Ishikawa (cell line): ENCODE results near the gene CCNI.

ENCODE experiments used
- CEBPB ChIP-seq: IDR thresholded peaks from 2 replicates; pipeline ENCODE4 v1.6.1; 2012
- CREB1 ChIP-seq: IDR thresholded peaks from 2 replicates; pipeline ENCODE4 v1.6.1; 2012; ENCODE audit warnings: low read depth
- EGR1 ChIP-seq: IDR thresholded peaks from 2 replicates; pipeline ENCODE4 v1.6.1; 2012
- EP300 ChIP-seq: IDR thresholded peaks from 2 replicates; pipeline ENCODE4 v1.6.1; 2012; ENCODE audit warnings: borderline replicate concordance
- FOXM1 ChIP-seq: IDR thresholded peaks from 2 replicates; pipeline ENCODE4 v1.6.1; 2012; ENCODE audit warnings: low read depth, borderline replicate concordance
- NFIC ChIP-seq: IDR thresholded peaks from 2 replicates; pipeline ENCODE4 v1.6.1; 2012
- RAD21 ChIP-seq: IDR thresholded peaks from 2 replicates; pipeline ENCODE4 v1.6.1; 2012; ENCODE audit warnings: low read depth
- TAF1 ChIP-seq: IDR thresholded peaks from 2 replicates; pipeline ENCODE4 v1.6.1; 2012; ENCODE audit warnings: low read depth, mild to moderate bottlenecking
- TCF12 ChIP-seq: IDR thresholded peaks from 2 replicates; pipeline ENCODE4 v1.6.1; 2012; ENCODE audit warnings: low read depth
- TEAD4 ChIP-seq: IDR thresholded peaks from 2 replicates; pipeline ENCODE4 v1.6.1; 2012
- YY1 ChIP-seq: IDR thresholded peaks from 2 replicates; pipeline ENCODE4 v1.6.1; 2012; ENCODE audit warnings: low read depth
- ZBTB7A ChIP-seq: IDR thresholded peaks from 2 replicates; pipeline ENCODE4 v1.6.1; 2012; ENCODE audit warnings: low read depth
- TF ChIP-seq, protein P1 (sequence below): IDR thresholded peaks from 2 replicates; pipeline ENCODE4 v1.6.1; 2012
- TF ChIP-seq, protein P2 (sequence below): IDR thresholded peaks from 2 replicates; pipeline ENCODE4 v1.6.1; 2012
- TF ChIP-seq, protein P3 (sequence below): IDR thresholded peaks from 2 replicates; pipeline ENCODE4 v1.6.1; 2012; ENCODE audit warnings: low read depth, mild to moderate bottlenecking

CCNI gene

DNA sequence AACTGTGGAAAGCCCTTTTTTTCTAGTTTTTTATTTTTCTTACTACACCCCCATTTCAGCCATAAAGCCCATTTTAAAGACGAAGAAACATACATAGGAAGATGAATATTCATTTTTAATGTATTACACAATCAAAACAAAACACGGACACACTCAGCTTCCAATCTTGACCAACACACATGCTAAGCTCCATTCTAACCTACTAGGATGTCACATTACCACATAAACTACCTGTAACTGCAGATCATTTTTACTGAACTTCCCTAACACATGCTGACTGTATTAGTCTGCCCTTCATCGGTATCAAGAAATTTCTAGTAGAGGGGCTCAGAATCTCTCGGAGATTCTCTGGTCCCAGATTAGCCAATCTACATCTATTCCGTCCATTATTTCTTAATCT, 1.8 kb downstream of the CCNI start:
- no peak for TF ChIP-seq TCF12
- TF ChIP-seq, protein P1, sequence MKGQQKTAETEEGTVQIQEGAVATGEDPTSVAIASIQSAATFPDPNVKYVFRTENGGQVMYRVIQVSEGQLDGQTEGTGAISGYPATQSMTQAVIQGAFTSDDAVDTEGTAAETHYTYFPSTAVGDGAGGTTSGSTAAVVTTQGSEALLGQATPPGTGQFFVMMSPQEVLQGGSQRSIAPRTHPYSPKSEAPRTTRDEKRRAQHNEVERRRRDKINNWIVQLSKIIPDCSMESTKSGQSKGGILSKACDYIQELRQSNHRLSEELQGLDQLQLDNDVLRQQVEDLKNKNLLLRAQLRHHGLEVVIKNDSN = no peak

DNA sequence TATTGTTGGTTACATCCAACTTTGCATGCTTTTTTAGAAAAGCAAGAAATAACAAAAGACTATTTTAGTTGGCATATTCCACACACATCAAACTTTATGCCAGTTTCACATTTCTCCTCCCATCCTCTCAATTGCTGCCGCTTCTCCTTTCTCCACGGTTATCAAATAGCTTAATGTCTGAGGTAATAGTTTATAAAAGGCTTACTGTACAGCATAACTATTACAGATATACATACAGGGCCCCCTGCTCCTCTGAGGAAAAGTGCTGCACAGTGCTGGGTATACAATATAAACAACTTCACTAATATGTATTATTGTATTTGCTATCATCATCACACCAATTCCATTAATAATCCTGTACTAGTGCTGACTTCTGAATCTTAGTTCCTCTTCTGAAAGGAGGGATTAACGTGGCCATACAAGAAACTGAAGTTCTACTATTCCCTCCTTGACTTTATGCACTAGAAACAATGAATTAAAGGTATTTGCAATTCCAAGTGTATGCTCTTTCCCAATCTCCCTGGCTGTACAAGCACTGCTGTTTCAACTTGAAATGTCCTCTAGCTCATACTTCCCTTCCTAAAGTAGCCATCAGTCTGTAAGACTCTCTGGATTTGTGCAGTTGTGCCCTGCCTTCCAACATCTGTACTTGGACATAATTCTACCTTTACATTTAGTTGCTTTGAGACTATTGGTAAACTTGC, 2.5 kb downstream of the CCNI start:
- no peak for TF ChIP-seq NFIC
- TF ChIP-seq, protein P1 = no peak
- no peak for TF ChIP-seq TAF1
- TF ChIP-seq EP300 = no peak

DNA sequence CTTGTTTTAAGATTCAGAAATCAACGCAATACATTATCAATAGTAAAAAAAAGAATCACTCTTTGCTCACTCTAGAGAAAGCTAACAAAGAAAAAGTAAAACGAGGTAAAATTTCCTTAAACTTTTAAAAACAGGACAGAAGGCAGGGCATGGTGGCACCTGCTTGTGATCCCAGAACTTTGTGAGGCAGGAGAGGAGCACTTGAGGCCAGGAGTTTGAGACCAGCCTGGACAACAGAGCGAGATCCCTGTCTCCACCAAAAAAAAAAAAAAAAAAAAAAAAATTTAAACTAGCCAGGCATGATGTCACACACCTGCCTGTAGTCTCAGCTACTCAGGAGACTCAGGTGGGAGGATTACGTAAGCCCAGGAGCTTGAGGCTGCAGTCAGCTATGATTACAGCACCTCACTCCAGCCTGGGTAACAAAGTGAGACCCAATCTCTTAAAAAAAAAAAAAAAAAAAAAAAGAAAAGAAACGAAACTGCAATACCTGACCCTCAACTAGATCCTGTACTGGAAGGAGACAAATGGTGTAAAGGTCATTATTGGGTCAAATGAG, 3.5 kb downstream of the CCNI start:
- no peak for TF ChIP-seq YY1
- peak; percentile 82 for TF ChIP-seq CEBPB

DNA sequence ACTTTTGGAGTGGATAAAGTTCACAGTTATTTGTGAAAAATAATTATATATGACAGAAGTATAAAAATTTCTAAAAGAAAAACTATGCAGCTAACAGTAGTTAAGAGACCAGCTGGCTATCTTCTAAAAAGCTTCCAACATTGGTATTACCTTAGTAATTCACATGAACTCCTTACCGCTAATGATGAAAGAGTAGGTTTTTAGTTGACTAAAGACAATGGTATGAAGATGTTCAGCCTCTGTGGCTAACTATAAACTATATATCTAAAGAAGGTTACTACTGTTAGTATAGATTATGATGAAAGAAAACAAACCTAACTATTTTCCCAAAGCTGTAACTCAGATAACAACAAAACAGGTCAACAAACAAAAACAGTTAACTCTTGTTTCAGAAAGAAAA, 10.4 kb downstream of the CCNI start:
- no peak for TF ChIP-seq TCF12
- no peak for TF ChIP-seq TEAD4
- TF ChIP-seq, protein P2, sequence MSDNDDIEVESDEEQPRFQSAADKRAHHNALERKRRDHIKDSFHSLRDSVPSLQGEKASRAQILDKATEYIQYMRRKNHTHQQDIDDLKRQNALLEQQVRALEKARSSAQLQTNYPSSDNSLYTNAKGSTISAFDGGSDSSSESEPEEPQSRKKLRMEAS = no peak
- TF ChIP-seq ZBTB7A = no peak
- TF ChIP-seq, protein P3, sequence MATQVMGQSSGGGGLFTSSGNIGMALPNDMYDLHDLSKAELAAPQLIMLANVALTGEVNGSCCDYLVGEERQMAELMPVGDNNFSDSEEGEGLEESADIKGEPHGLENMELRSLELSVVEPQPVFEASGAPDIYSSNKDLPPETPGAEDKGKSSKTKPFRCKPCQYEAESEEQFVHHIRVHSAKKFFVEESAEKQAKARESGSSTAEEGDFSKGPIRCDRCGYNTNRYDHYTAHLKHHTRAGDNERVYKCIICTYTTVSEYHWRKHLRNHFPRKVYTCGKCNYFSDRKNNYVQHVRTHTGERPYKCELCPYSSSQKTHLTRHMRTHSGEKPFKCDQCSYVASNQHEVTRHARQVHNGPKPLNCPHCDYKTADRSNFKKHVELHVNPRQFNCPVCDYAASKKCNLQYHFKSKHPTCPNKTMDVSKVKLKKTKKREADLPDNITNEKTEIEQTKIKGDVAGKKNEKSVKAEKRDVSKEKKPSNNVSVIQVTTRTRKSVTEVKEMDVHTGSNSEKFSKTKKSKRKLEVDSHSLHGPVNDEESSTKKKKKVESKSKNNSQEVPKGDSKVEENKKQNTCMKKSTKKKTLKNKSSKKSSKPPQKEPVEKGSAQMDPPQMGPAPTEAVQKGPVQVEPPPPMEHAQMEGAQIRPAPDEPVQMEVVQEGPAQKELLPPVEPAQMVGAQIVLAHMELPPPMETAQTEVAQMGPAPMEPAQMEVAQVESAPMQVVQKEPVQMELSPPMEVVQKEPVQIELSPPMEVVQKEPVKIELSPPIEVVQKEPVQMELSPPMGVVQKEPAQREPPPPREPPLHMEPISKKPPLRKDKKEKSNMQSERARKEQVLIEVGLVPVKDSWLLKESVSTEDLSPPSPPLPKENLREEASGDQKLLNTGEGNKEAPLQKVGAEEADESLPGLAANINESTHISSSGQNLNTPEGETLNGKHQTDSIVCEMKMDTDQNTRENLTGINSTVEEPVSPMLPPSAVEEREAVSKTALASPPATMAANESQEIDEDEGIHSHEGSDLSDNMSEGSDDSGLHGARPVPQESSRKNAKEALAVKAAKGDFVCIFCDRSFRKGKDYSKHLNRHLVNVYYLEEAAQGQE = no peak
- no peak for TF ChIP-seq YY1

DNA sequence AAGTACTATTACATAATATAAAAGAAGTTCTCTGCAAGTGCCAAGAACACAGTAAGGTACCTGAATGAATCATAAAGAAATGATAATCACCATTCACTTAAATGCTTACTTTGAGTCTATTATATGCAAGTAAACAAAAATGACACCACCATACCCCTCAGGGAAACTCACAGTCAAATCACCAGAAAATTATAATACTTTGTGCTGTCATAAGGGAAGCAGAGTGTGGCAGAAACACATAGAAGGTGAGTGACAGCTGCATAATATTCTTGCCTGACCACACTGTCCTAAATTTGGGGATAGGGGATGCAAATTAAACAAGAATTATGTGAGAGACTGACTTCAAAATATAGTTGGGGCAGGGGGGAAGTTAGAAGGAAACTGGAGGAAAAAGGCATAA, 12.9 kb downstream of the CCNI start:
- no peak for TF ChIP-seq TAF1
- TF ChIP-seq CEBPB = no peak
- TF ChIP-seq ZBTB7A = no peak
- no peak for TF ChIP-seq EGR1
- TF ChIP-seq, protein P1 = no peak
- TF ChIP-seq, protein P2 = no peak
- no peak for TF ChIP-seq EP300
- TF ChIP-seq, protein P3 = no peak
- TF ChIP-seq TCF12 = no peak
- TF ChIP-seq TEAD4 = no peak
- no peak for TF ChIP-seq NFIC
- no peak for TF ChIP-seq YY1

DNA sequence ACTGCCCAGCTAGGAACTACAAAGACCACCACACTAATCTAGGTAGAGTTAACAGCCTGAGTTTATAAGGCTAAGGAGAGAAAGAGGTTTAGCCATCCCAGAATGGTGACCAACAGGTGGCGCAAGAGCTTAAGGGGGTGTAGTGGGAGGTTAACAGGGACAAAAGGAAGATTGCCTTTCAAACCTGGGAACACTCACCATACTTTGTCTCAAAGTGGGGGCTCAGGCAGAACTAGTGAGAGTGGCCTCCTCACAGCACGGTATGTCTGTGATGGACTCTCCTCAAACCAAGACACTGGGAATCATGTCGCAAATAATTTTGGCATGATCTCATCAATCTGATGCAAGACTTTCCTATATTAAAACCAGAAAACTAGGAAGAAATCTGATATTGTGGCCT, 23.4 kb downstream of the CCNI start:
- TF ChIP-seq RAD21 = peak; percentile 63
- TF ChIP-seq, protein P2 = no peak

DNA sequence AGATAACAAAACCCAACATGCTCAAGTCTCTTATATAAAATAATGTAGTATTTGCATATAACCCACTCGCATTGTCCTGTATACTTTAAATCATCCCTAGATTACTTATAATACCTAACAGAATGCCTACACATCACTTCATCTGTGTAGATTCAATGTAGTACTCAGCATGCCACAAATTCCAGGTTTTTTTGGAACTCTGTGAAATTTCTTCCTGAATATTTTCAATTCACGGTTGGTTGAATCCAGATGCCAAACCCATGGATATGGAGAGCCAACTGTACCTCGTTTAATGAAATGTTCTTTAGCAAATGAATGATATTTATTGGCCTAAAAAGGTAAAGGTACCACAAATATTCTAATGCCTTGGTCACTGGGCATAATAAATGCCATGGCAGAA, 24.8 kb downstream of the CCNI start:
- TF ChIP-seq, protein P2 = no peak
- TF ChIP-seq TAF1 (no peak), ZBTB7A (no peak), CREB1 (no peak), RAD21 (no peak), NFIC (no peak), EP300 (no peak), TEAD4 (no peak), EGR1 (no peak), TCF12 (no peak), CEBPB (no peak), FOXM1 (no peak), YY1 (no peak)
- TF ChIP-seq, protein P1 = no peak
- TF ChIP-seq, protein P3 = no peak
